H9 (cell line): Measurements from ENCODE around the gene PEX14. TPM values are rescaled to one million over a fixed set of nuclear protein-coding genes. Genes with fewer than 3 reads are reported as not detected.

Source experiments
- DNase-seq: peaks from one replicate; pipeline ENCODE4 v3.0.0-alpha.2; 2017
- H2AFZ ChIP-seq: one replicate; pipeline ENCODE4 v1.6.1; 2013; ENCODE audit warnings: mild to moderate bottlenecking, low read length, control low read depth, moderate library complexity
- H2AK5ac ChIP-seq: 2 replicates; pipeline ENCODE4 v1.6.1; 2013; ENCODE audit warnings: low read length, control low read depth, mixed read lengths; ENCODE audit not compliant: insufficient read length
- H2BK120ac ChIP-seq: one replicate; pipeline ENCODE4 v1.6.1; 2013; ENCODE audit warnings: low read depth, mild to moderate bottlenecking, low read length, control low read depth, inconsistent platforms; ENCODE audit not compliant: poor library complexity, severe bottlenecking
- H2BK12ac ChIP-seq: 2 replicates; pipeline ENCODE4 v1.6.1; 2013; ENCODE audit warnings: low read length, control low read depth, mixed read lengths, low read depth; ENCODE audit not compliant: insufficient read length
- H2BK15ac ChIP-seq: 2 replicates; pipeline ENCODE4 v1.6.1; 2013; ENCODE audit warnings: low read depth, low read length, control low read depth
- H2BK20ac ChIP-seq: one replicate; pipeline ENCODE4 v1.6.1; 2013; ENCODE audit warnings: low read depth, mild to moderate bottlenecking, low read length, control low read depth, inconsistent platforms; ENCODE audit not compliant: poor library complexity, severe bottlenecking
- H2BK5ac ChIP-seq: 2 replicates; pipeline ENCODE4 v1.6.1; 2013; ENCODE audit warnings: low read length, control low read depth, mixed read lengths; ENCODE audit not compliant: insufficient read length
- H3K14ac ChIP-seq: 2 replicates; pipeline ENCODE4 v1.6.1; 2013; ENCODE audit warnings: low read length, control low read depth; ENCODE audit not compliant: insufficient read depth
- H3K18ac ChIP-seq: 2 replicates; pipeline ENCODE4 v1.6.1; 2013; ENCODE audit warnings: low read depth, mild to moderate bottlenecking, mixed read lengths, low read length, control low read depth; ENCODE audit not compliant: insufficient read length
- H3K23ac ChIP-seq: 2 replicates; pipeline ENCODE4 v1.6.1; 2013; ENCODE audit warnings: low read length, control low read depth, mixed read lengths, low read depth; ENCODE audit not compliant: insufficient read length
- H3K23me2 ChIP-seq: 2 replicates; pipeline ENCODE4 v1.6.1; 2013; ENCODE audit warnings: low read depth, mild to moderate bottlenecking, mixed read lengths, low read length, control low read depth; ENCODE audit not compliant: insufficient read length, poor library complexity, severe bottlenecking
- H3K27ac ChIP-seq: 2 replicates; pipeline ENCODE4 v1.5.1; 2013; ENCODE audit warnings: low read length, control low read depth, mixed read lengths, low read depth; ENCODE audit not compliant: insufficient read length
- H3K27me3 ChIP-seq: 2 replicates; pipeline ENCODE4 v1.6.1; 2013; ENCODE audit warnings: low read length, control low read depth, inconsistent platforms; ENCODE audit not compliant: insufficient read depth
- H3K4ac ChIP-seq: 2 replicates; pipeline ENCODE4 v1.6.1; 2013; ENCODE audit warnings: low read depth, mild to moderate bottlenecking, control low read depth, inconsistent platforms, low read length, moderate library complexity
- H3K4me1 ChIP-seq: 2 replicates; pipeline ENCODE4 v1.6.1; 2013; ENCODE audit warnings: low read length, control low read depth, inconsistent platforms; ENCODE audit not compliant: insufficient read depth
- H3K4me2 ChIP-seq: 2 replicates; pipeline ENCODE4 v1.6.1; 2013; ENCODE audit warnings: low read length, control low read depth, mixed read lengths; ENCODE audit not compliant: insufficient read length, insufficient read depth
- H3K56ac ChIP-seq: 2 replicates; pipeline ENCODE4 v1.6.1; 2013; ENCODE audit warnings: low read depth, mild to moderate bottlenecking, mixed read lengths, low read length, control low read depth; ENCODE audit not compliant: insufficient read length
- H3K79me1 ChIP-seq: 2 replicates; pipeline ENCODE4 v1.6.1; 2013; ENCODE audit warnings: low read depth, mild to moderate bottlenecking, moderate library complexity, low read length, control low read depth, inconsistent platforms; ENCODE audit not compliant: insufficient read depth, poor library complexity, severe bottlenecking
- H3K79me2 ChIP-seq: 2 replicates; pipeline ENCODE4 v1.6.1; 2013; ENCODE audit warnings: low read length, control low read depth, inconsistent platforms; ENCODE audit not compliant: insufficient read depth
- H3K9ac ChIP-seq: 2 replicates; pipeline ENCODE4 v1.6.1; 2013; ENCODE audit warnings: low read length, control low read depth, mixed read lengths; ENCODE audit not compliant: insufficient read length; ENCODE audit errors: extremely low read depth
- H3K9me3 ChIP-seq: one replicate; pipeline ENCODE4 v1.6.1; 2013; ENCODE audit warnings: low read depth, low read length, inconsistent platforms; ENCODE audit not compliant: control insufficient read depth
- H3T11ph ChIP-seq: one replicate; pipeline ENCODE4 v1.6.1; 2013; ENCODE audit warnings: mild to moderate bottlenecking, low read length, control low read depth, inconsistent platforms
- H4K20me1 ChIP-seq: one replicate; pipeline ENCODE4 v1.6.1; 2013; ENCODE audit not compliant: control insufficient read depth, insufficient read length, insufficient read depth
- H4K5ac ChIP-seq: 2 replicates; pipeline ENCODE4 v1.6.1; 2013; ENCODE audit warnings: low read depth, mild to moderate bottlenecking, mixed read lengths, low read length, control low read depth; ENCODE audit not compliant: insufficient read length
- H4K8ac ChIP-seq: replicated peaks from 2 replicates; pipeline ENCODE4 v1.6.1; 2013; ENCODE audit warnings: low read length, control low read depth, mixed read lengths, low read depth; ENCODE audit not compliant: insufficient read length
- H4K91ac ChIP-seq: 2 replicates; pipeline ENCODE4 v1.6.1; 2013; ENCODE audit warnings: low read depth, mild to moderate bottlenecking, moderate library complexity, mixed read lengths, low read length, control low read depth; ENCODE audit not compliant: insufficient read length
- H3K27ac Mint-ChIP-seq, 3 experiments: 2 replicates in 2 of 3; 3 replicates in 1 of 3; pipeline ENCODE4 v1.8.0; 2020 to 2021; ENCODE audit warnings: mixed read lengths in 3 of 3, mild to moderate bottlenecking in 1 of 3, moderate library complexity in 1 of 3
- H3K27me3 Mint-ChIP-seq: 2 replicates; pipeline ENCODE4 v1.8.0; 2021; ENCODE audit warnings: low read depth, mild to moderate bottlenecking, moderate library complexity, mixed read lengths
- H3K36me3 Mint-ChIP-seq, 3 experiments: 2 replicates in 2 of 3; 3 replicates in 1 of 3; pipeline ENCODE4 v1.8.0; 2020 to 2021; ENCODE audit warnings: low read depth in 3 of 3, mixed read lengths in 3 of 3; ENCODE audit not compliant: insufficient read depth in 1 of 3
- H3K4me1 Mint-ChIP-seq, 2 experiments: 2 replicates each; pipeline ENCODE4 v1.8.0; 2020; ENCODE audit warnings: mixed read lengths in 2 of 2
- H3K4me3 Mint-ChIP-seq, 2 experiments: 2 replicates in 1 of 2; 3 replicates in 1 of 2; pipeline ENCODE4 v1.8.0; 2020 to 2021; ENCODE audit warnings: mild to moderate bottlenecking in 2 of 2, mixed read lengths in 2 of 2, moderate library complexity in 1 of 2
- H3K9me3 Mint-ChIP-seq, 2 experiments: 2 replicates in 1 of 2; 3 replicates in 1 of 2; pipeline ENCODE4 v1.8.0; 2020; ENCODE audit warnings: mild to moderate bottlenecking in 2 of 2, mixed read lengths in 2 of 2, moderate library complexity in 1 of 2
- WGBS: extraction: QIAGEN DNeasy Blood & Tissue Kit; methylation state at CpG from one replicate; pipeline ENCODE4 v1.1.7; 2013; ENCODE audit warnings: missing lambda C conversion rate, low lambda C conversion rate, mixed read lengths; ENCODE audit not compliant: insufficient read length; ENCODE audit errors: extremely low coverage; 5-methylcytosine and 5-hydroxymethylcytosine counted together
- total RNA-seq: library from RNA; stranded (reverse); gene quantifications from 2 replicates; pipeline ENCODE4 v1.2.1, GENCODE V29; 2021
- TF ChIP-seq, protein P1 (sequence below): fragments of 200-600 bp; sonication (generic); conservative IDR thresholded peaks from 3 replicates; pipeline ENCODE4 v1.8.0; 2021; ENCODE audit warnings: antibody characterized with exemption, mild to moderate bottlenecking

PEX14 gene
- total RNA-seq, 1 experiment from 2014 or later: 23.9 TPM

DNA sequence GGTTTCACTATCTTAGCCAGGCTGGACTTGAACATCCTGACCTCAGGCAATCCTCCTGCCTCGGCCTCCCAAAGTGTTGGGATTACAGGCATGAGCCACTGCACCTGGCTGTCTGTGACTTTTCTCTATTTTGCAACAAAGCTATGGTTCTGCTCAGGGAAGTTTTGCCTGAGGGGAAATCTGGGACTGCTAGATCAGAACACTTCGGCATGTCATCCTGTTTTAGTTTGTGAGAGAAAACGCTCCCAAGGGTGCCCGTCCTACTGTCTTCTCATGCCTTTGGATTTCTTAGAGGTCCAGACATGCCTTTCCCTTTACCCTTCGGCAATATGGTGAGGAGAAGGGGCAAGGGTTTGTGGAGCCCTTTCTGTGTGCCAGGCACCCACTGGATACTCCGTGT lies 30.5 kb upstream of the PEX14 start:
- Histone ChIP-seq H4K91ac (no peak overlapping the region), H3K79me1 (no peaks in the 10 kb centered on the region), H4K8ac (no peak overlapping the region), H2AK5ac (no peak overlapping the region), H3K79me2 (no peaks in the 10 kb centered on the region), H3K4me2 (no peak overlapping the region), H2BK120ac (no peak overlapping the region), H3K56ac (no peak overlapping the region), H3K18ac (no peak overlapping the region), H3K23ac (no peak overlapping the region), H2BK5ac (no peak overlapping the region), H4K5ac (no peak overlapping the region), H2BK20ac (no peak overlapping the region), H2BK12ac (no peak overlapping the region), H3K23me2 (no peaks in the 10 kb centered on the region), H3K27ac (no peak overlapping the region), H2AFZ (no peak overlapping the region), H3K27me3 (no peaks in the 10 kb centered on the region), H3K4me1 (no peaks in the 10 kb centered on the region), H4K20me1 (no peaks in the 10 kb centered on the region), H3K4ac (no peak overlapping the region), H3K9me3 (no peaks in the 10 kb centered on the region), H3T11ph (no peak overlapping the region), H3K14ac (no peak overlapping the region), H2BK15ac (no peak overlapping the region), H3K9ac (no peak overlapping the region)
- H3K27me3 Mint-ChIP-seq: no peaks in the 10 kb centered on the region
- no peak overlapping the region for H3K4me3 Mint-ChIP-seq
- TF ChIP-seq, protein P1, sequence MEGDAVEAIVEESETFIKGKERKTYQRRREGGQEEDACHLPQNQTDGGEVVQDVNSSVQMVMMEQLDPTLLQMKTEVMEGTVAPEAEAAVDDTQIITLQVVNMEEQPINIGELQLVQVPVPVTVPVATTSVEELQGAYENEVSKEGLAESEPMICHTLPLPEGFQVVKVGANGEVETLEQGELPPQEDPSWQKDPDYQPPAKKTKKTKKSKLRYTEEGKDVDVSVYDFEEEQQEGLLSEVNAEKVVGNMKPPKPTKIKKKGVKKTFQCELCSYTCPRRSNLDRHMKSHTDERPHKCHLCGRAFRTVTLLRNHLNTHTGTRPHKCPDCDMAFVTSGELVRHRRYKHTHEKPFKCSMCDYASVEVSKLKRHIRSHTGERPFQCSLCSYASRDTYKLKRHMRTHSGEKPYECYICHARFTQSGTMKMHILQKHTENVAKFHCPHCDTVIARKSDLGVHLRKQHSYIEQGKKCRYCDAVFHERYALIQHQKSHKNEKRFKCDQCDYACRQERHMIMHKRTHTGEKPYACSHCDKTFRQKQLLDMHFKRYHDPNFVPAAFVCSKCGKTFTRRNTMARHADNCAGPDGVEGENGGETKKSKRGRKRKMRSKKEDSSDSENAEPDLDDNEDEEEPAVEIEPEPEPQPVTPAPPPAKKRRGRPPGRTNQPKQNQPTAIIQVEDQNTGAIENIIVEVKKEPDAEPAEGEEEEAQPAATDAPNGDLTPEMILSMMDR: no peak
- H3K36me3 Mint-ChIP-seq: peaks cover 0 to 12% (median 0%) of the 10 kb centered on the region in 3 experiments; a peak in 3 of 7 replicates
- no CpG with 5 or more reads among the region's 6 CpGs for WGBS
- H3K9me3 Mint-ChIP-seq: no peaks in the 10 kb centered on the region
- no peak for DNase-seq
- no peaks in the 10 kb centered on the region for H3K4me1 Mint-ChIP-seq
- H3K27ac Mint-ChIP-seq: peak overlapping the region in 2 of 3 experiments; percentile 15 to 70; a peak in 2 of 7 replicates
